GM12864 (cell line): Measurements from ENCODE around the gene SMIM24.
"Not testable (repeated sequence)": the region's sequence is repeated elsewhere in the genome, so short reads cannot be mapped to it uniquely, and the experiment has no call there.

Source experiments
- DNase-seq: peaks from one replicate; pipeline ENCODE4 v3.0.0-alpha.2; 2011; ENCODE audit warnings: low read depth
- H3K4me3 ChIP-seq: 2 replicates; pipeline ENCODE4 v1.5.1; 2011; ENCODE audit warnings: mild to moderate bottlenecking, low read depth, low read length, control low read depth
- CTCF ChIP-seq: IDR thresholded peaks from 2 replicates; pipeline ENCODE4 v1.5.1; 2011; ENCODE audit warnings: low read depth, mild to moderate bottlenecking, moderate library complexity, low read length, control low read depth, inconsistent platforms; ENCODE audit errors: missing control alignments

The SMIM24 gene

GRCh38 chr19:3512562-3513228, 32.4 kb upstream of the SMIM24 start:
- no peak for TF ChIP-seq CTCF
- no peak overlapping the region for H3K4me3 ChIP-seq
- no peak for DNase-seq

- no peak overlapping the region for H3K4me3 ChIP-seq
Observed at GRCh38 chr19:3511506-3512251, 31.4 kb upstream of the SMIM24 start.

GRCh38 chr19:3510727-3511126, 30.4 kb upstream of the SMIM24 start:
- TF ChIP-seq CTCF, result no peak
- no peak overlapping the region for H3K4me3 ChIP-seq
- DNase-seq, result no peak

More at GRCh38 chr19:3511506-3512251, 31.4 kb upstream of the SMIM24 start:
- DNase-seq, result no peak
- no peak for TF ChIP-seq CTCF

- H3K4me3 ChIP-seq, result no peak overlapping the region
- TF ChIP-seq CTCF, result no peak
- DNase-seq, result no peak
Observed at GRCh38 chr19:3509566-3509989, 29.3 kb upstream of the SMIM24 start.

- no peak for TF ChIP-seq CTCF
- DNase-seq, result no peak
- no peak overlapping the region for H3K4me3 ChIP-seq
Observed at GRCh38 chr19:3508771-3509535, 28.6 kb upstream of the SMIM24 start.

GRCh38 chr19:3508121-3508661, 27.9 kb upstream of the SMIM24 start:
- DNase-seq, H3K4me3 ChIP-seq: not testable (repeated sequence)
